Thyroid gland (tissue), 4 donors: ENCODE results near the gene ZNF208.
"Not testable (repeated sequence)": the region's sequence is repeated elsewhere in the genome, so short reads cannot be mapped to it uniquely, and the experiment has no call there.

ENCODE experiments used
- CTCF ChIP-seq, 6 experiments: fragments of 200-600 bp in 3 of 6; fragments of 450-650 bp in 3 of 6; sonication (generic) in 3 of 6; IDR thresholded peaks; one replicate each; pipeline ENCODE4 v1.5.1; 2016 to 2019; ENCODE audit warnings: antibody characterized with exemption in 6 of 6, mild to moderate bottlenecking in 2 of 6, inconsistent platforms in 1 of 6, moderate library complexity in 1 of 6
- POLR2A ChIP-seq, 2 donors: fragments of 450-650 bp; IDR thresholded peaks; one replicate each; pipeline ENCODE4 v1.6.1; 2017; ENCODE audit warnings: antibody characterized with exemption in 2 of 2, mild to moderate bottlenecking in 2 of 2, moderate library complexity in 1 of 2

GRCh38 chr19:21884786-21885185 lies 126.0 kb downstream of the ZNF208 start:
- TF ChIP-seq CTCF, POLR2A (IDR thresholded peaks at IDR 0.05): not testable (repeated sequence)
